IMR-90 (cell line): Measurements from ENCODE around the gene KAT2B. TPM values are rescaled to one million over a fixed set of nuclear protein-coding genes. Genes with fewer than 3 reads are reported as not detected.

Source experiments
- ATAC-seq: fragments of 200-7000 bp; cut with Tn5 transposase; 2 replicates; pipeline ENCODE4 v1.9.1; 2020; ENCODE audit warnings: low read depth, mild to moderate bottlenecking, moderate library complexity
- BruUV-seq: library from RNA; stranded (reverse); fragments of 400-500 nt; replicated peaks from 2 replicates; lab custom pipeline; 2021; lab: Mats Ljungman, UMichigan
- CTCF ChIA-PET: fragments of 300-600 bp; formaldehyde crosslinking; extraction: SDS; loops from one replicate; lab custom pipeline; 2021; ENCODE audit warnings: antibody characterized with exemption; lab: Yijun Ruan, JAX
- POLR2A ChIA-PET: fragments of 300-600 bp; sonication (Branson Sonifier 250); formaldehyde crosslinking; loops from one replicate; lab custom pipeline; 2022; ENCODE audit warnings: antibody characterized with exemption; ENCODE audit not compliant: unreplicated experiment; lab: Charles Lee
- DNase-seq: peaks from one replicate; pipeline ENCODE4 v3.0.0; 2013
- H2AFZ ChIP-seq: replicated peaks from 2 replicates; pipeline ENCODE3; 2013; ENCODE audit warnings: low read length, mild to moderate bottlenecking; ENCODE audit not compliant: poor library complexity
- H2AK5ac ChIP-seq: 2 replicates; pipeline ENCODE4 v1.6.1; 2013; ENCODE audit warnings: low read depth, low read length, inconsistent platforms
- H2AK9ac ChIP-seq: replicated peaks from 2 replicates; pipeline ENCODE3; 2013; ENCODE audit warnings: mild to moderate bottlenecking, low read depth, low read length, moderate library complexity; ENCODE audit not compliant: poor library complexity
- H2BK120ac ChIP-seq: 2 replicates; pipeline ENCODE4 v1.6.1; 2013; ENCODE audit warnings: low read depth, low read length, inconsistent platforms
- H2BK15ac ChIP-seq: 3 replicates; pipeline ENCODE4 v1.6.1; 2013; ENCODE audit warnings: low read depth, low read length, inconsistent platforms
- H2BK20ac ChIP-seq: 2 replicates; pipeline ENCODE4 v1.6.1; 2013; ENCODE audit warnings: low read depth, mild to moderate bottlenecking, inconsistent platforms, low read length, moderate library complexity
- H2BK5ac ChIP-seq: 2 replicates; pipeline ENCODE4 v1.6.1; 2013; ENCODE audit warnings: mild to moderate bottlenecking, low read depth, low read length, inconsistent platforms; ENCODE audit not compliant: poor library complexity, severe bottlenecking
- H3K14ac ChIP-seq: replicated peaks from 2 replicates; pipeline ENCODE4 v1.6.1; 2013; ENCODE audit warnings: low read depth, low read length, inconsistent platforms
- H3K18ac ChIP-seq: 2 replicates; pipeline ENCODE4 v1.6.1; 2013; ENCODE audit warnings: low read depth, low read length, control low read depth
- H3K23ac ChIP-seq: 2 replicates; pipeline ENCODE4 v1.6.1; 2013; ENCODE audit warnings: low read depth, low read length, inconsistent platforms
- H3K27ac ChIP-seq: 2 replicates; pipeline ENCODE4 v1.5.1; 2013; ENCODE audit warnings: mild to moderate bottlenecking, control low read depth, low read length; ENCODE audit not compliant: insufficient read depth
- H3K27me3 ChIP-seq: 2 replicates; pipeline ENCODE4 v1.6.1; 2013; ENCODE audit warnings: low read length; ENCODE audit not compliant: control insufficient read depth, insufficient read depth
- H3K36me3 ChIP-seq: 2 replicates; pipeline ENCODE4 v1.6.1; 2013; ENCODE audit warnings: low read length, mixed read lengths; ENCODE audit not compliant: control insufficient read depth, insufficient read depth
- H3K4ac ChIP-seq: 2 replicates; pipeline ENCODE4 v1.6.1; 2013; ENCODE audit warnings: low read depth, low read length, inconsistent platforms
- H3K4me1 ChIP-seq: 2 replicates; pipeline ENCODE4 v1.6.1; 2013; ENCODE audit warnings: low read length, mixed read lengths; ENCODE audit not compliant: control insufficient read depth, insufficient read depth
- H3K4me2 ChIP-seq: 2 replicates; pipeline ENCODE4 v1.6.1; 2013; ENCODE audit warnings: low read depth, mild to moderate bottlenecking, control low read depth, low read length, moderate library complexity
- H3K4me3 ChIP-seq: 2 replicates; pipeline ENCODE4 v1.5.1; 2013; ENCODE audit warnings: low read depth, mild to moderate bottlenecking, control low read depth, low read length, moderate library complexity; ENCODE audit not compliant: insufficient read depth
- H3K56ac ChIP-seq: 2 replicates; pipeline ENCODE4 v1.6.1; 2013; ENCODE audit warnings: low read length, inconsistent platforms; ENCODE audit not compliant: insufficient read depth; ENCODE audit errors: extremely low read depth
- H3K79me1 ChIP-seq, 2 experiments: 2 replicates each; pipeline ENCODE4 v1.6.1; 2013; ENCODE audit warnings: low read length in 2 of 2, inconsistent platforms in 1 of 2, low read depth in 1 of 2
- H3K9ac ChIP-seq: 2 replicates; pipeline ENCODE4 v1.6.1; 2013; ENCODE audit warnings: low read depth, low read length, control low read depth
- H3K9me1 ChIP-seq: 2 replicates; pipeline ENCODE4 v1.6.1; 2013; ENCODE audit warnings: low read length, inconsistent platforms; ENCODE audit not compliant: insufficient read depth
- H3K9me3 ChIP-seq: 2 replicates; pipeline ENCODE4 v1.6.1; 2013; ENCODE audit warnings: low read length; ENCODE audit not compliant: control insufficient read depth, insufficient read depth
- H4K20me1 ChIP-seq: 2 replicates; pipeline ENCODE4 v1.6.1; 2013; ENCODE audit warnings: low read length, inconsistent platforms; ENCODE audit not compliant: insufficient read depth
- H4K5ac ChIP-seq: 2 replicates; pipeline ENCODE4 v1.6.1; 2013; ENCODE audit warnings: mild to moderate bottlenecking, low read depth, low read length, control low read depth
- H4K8ac ChIP-seq, 2 experiments: 2 replicates each; pipeline ENCODE4 v1.6.1; 2013; ENCODE audit warnings: low read depth in 2 of 2, low read length in 2 of 2, control low read depth in 1 of 2, inconsistent platforms in 1 of 2
- H4K91ac ChIP-seq: 2 replicates; pipeline ENCODE4 v1.6.1; 2013; ENCODE audit warnings: low read depth, low read length, inconsistent platforms; ENCODE audit not compliant: insufficient read depth
- MAFK ChIP-seq: IDR thresholded peaks from 2 replicates; pipeline ENCODE4 v1.6.1; 2012; ENCODE audit warnings: low read depth, low read length, improper control_type of control experiment
- MAZ ChIP-seq: IDR thresholded peaks from 2 replicates; pipeline ENCODE4 v1.6.1; 2012; ENCODE audit warnings: low read depth, mild to moderate bottlenecking, low read length, improper control_type of control experiment, moderate library complexity, borderline replicate concordance
- WGBS, 2 experiments: methylation state at CpG; one replicate each; pipeline versions ENCODE4 v1.1.5 to v1.1.7; 2013; ENCODE audit warnings: missing lambda C conversion rate in 2 of 2; ENCODE audit not compliant: insufficient read length in 1 of 2; ENCODE audit errors: extremely low coverage in 2 of 2; 5-methylcytosine and 5-hydroxymethylcytosine counted together
- dilution Hi-C: fragments of 300-500 bp; cut with HindIII; formaldehyde crosslinking; loops from one replicate; pipeline ENCODE4 v1.14.3; 2018; ENCODE audit warnings: low sequenced_read_pairs; ENCODE audit not compliant: unreplicated experiment
- in situ Hi-C: fragments of 300-500 bp; cut with MboI; formaldehyde crosslinking; loops from 3 replicates; pipeline ENCODE4 v1.14.3; 2019; ENCODE audit warnings: low sequenced_read_pairs, inconsistent platforms, mixed read lengths
- intact Hi-C: fragments of 100-400 bp; cut with micrococcal nuclease; formaldehyde crosslinking; loops from 2 replicates; pipeline ENCODE4 v1.10.0; 2022
- polyA plus RNA-seq, 3 experiments: library from polyadenylated mRNA; depleted of rRNA; stranded (reverse); fragments of >200 nt; gene quantifications; 2 replicates each; pipeline ENCODE4 v1.2.3, GENCODE V29; 2012; ENCODE audit warnings: low replicate concordance in 1 of 3
- total RNA-seq: library from RNA; depleted of rRNA; stranded (reverse); fragments of >200 nt; gene quantifications from 2 replicates; pipeline ENCODE4 v1.2.3, GENCODE V29; 2012

Gene KAT2B
- total and polyA plus RNA-seq, 2 of the 4 experiments (the other 2 are of a cell fraction): 2.0 to 2.2 TPM

- Histone ChIP-seq H2BK15ac (no peak overlapping the region), H2BK5ac (no peak overlapping the region), H3K4ac (no peak overlapping the region), H4K20me1 (no peaks in the 10 kb centered on the region), H3K79me1 (no peaks in the 10 kb centered on the region), H3K9me3 (no peaks in the 10 kb centered on the region), H2AFZ (no peak overlapping the region), H3K23ac (no peak overlapping the region), H3K56ac (no peak overlapping the region), H2AK5ac (no peak overlapping the region), H2AK9ac (no peak overlapping the region), H3K4me1 (no peaks in the 10 kb centered on the region), H4K8ac (no peak overlapping the region), H3K4me3 (no peak overlapping the region), H3K14ac (no peak overlapping the region), H2BK120ac (no peak overlapping the region), H3K9ac (no peak overlapping the region), H4K5ac (no peak overlapping the region), H3K18ac (no peak overlapping the region), H3K27me3 (no peaks in the 10 kb centered on the region), H2BK20ac (no peak overlapping the region), H3K9me1 (no peaks in the 10 kb centered on the region), H3K36me3 (no peaks in the 10 kb centered on the region), H3K27ac (no peak overlapping the region), H4K91ac (no peak overlapping the region), H3K4me2 (no peak overlapping the region)
- TF ChIP-seq MAZ (no peak), MAFK (peak; percentile 75)
- CTCF ChIA-PET: interaction anchor here (0.6 to 1.4 kb wide), 3 partner anchors 11 to 48 kb away, joined by 4 to 5 read pairs (median 4); no protein-coding TSS in a partner anchor
- POLR2A ChIA-PET: no interaction called here
- WGBS, 2 experiments: no CpG with 5 or more reads among the region's 5 CpGs
- dilution Hi-C loops (no loop called here), in situ Hi-C loops (no loop called here), intact Hi-C loops (no loop called here)
- BruUV-seq: no TSS peak
- ATAC-seq (no peak), DNase-seq (no peak)
Observed at GRCh38 chr3:20110826-20111225, 70.6 kb downstream of the KAT2B start.
